HepG2 (cell line): ENCODE measurements around the gene CEBPE. TPM values are rescaled to one million over a fixed set of nuclear protein-coding genes. Genes with fewer than 3 reads are reported as not detected.

Experiments
- ATAC-seq: fragments of 200-7000 bp; cut with Tn5 transposase; 3 replicates; pipeline ENCODE4 v1.9.1; 2020; ENCODE audit warnings: mild to moderate bottlenecking, moderate library complexity
- BruUV-seq: library from RNA; stranded (reverse); fragments of 400-500 nt; replicated peaks from 2 replicates; lab custom pipeline; 2021; lab: Mats Ljungman, UMichigan
- CTCF ChIA-PET: fragments of 300-600 bp; formaldehyde crosslinking; extraction: SDS; loops from one replicate; lab custom pipeline; 2021; ENCODE audit warnings: low total read pairs, inconsistent platforms, low intra/inter-chr PET ratio; lab: Yijun Ruan, JAX
- POLR2A ChIA-PET: fragments of 350-600 bp; sonication (Branson Sonifier 250); formaldehyde crosslinking; loops from one replicate; lab custom pipeline; 2020; ENCODE audit warnings: antibody characterized with exemption, inconsistent platforms; lab: Yijun Ruan, JAX
- DNase-seq: peaks from one replicate; pipeline ENCODE4 v3.0.0-alpha.2; 2015; ENCODE audit warnings: low spot score
- FAIRE-seq: peaks from 3 replicates; lab custom pipeline; 2011; peaks lifted over from hg19 to GRCh38; lab: Jason Lieb, UNC
- H2AFZ ChIP-seq: one replicate; pipeline ENCODE4 v1.6.1; 2011; ENCODE audit warnings: low read length, inconsistent platforms
- H3K27ac ChIP-seq: fragments of 300-600 bp; 3 replicates; pipeline ENCODE4 v1.8.0; 2011; ENCODE audit warnings: mixed run types, mild to moderate bottlenecking, mixed read lengths, low read length, inconsistent platforms; ENCODE audit not compliant: insufficient read depth; ENCODE audit errors: extremely low read length
- H3K27me3 ChIP-seq, 2 experiments: fragments of 200-600 bp in 1 of 2; 2 replicates in 1 of 2; 3 replicates in 1 of 2; pipeline versions ENCODE4 v1.6.0 to v1.8.0; 2011; ENCODE audit warnings: low read length in 2 of 2, mild to moderate bottlenecking in 2 of 2, moderate library complexity in 2 of 2, inconsistent platforms in 1 of 2; ENCODE audit not compliant: insufficient read depth in 2 of 2, control insufficient read depth in 1 of 2
- H3K36me3 ChIP-seq, 2 experiments: fragments of 200-600 bp in 1 of 2; replicated peaks in 1 of 2; 2 replicates in 1 of 2; 3 replicates in 1 of 2; pipeline versions ENCODE4 v1.5.1 to v1.8.0; 2011; ENCODE audit warnings: low read length in 2 of 2, inconsistent platforms in 1 of 2; ENCODE audit not compliant: insufficient read depth in 2 of 2, control insufficient read depth in 1 of 2
- H3K4me1 ChIP-seq: 2 replicates; pipeline ENCODE4 v1.5.1; 2012; ENCODE audit warnings: low read length, inconsistent platforms; ENCODE audit not compliant: insufficient read depth
- H3K4me2 ChIP-seq: 2 replicates; pipeline ENCODE4 v1.6.0; 2011; ENCODE audit warnings: low read depth, low read length, inconsistent platforms
- H3K4me3 ChIP-seq, 3 experiments: fragments of 200-600 bp in 1 of 3; sonication (generic), shearing (Covaris generic) in 1 of 3; replicated peaks in 1 of 3; 2 replicates each; pipeline ENCODE4 v1.5.1; 2011 to 2016; ENCODE audit warnings: low read length in 3 of 3, inconsistent platforms in 2 of 3, low read depth in 2 of 3, mild to moderate bottlenecking in 2 of 3, control low read depth in 1 of 3, mixed read lengths in 1 of 3; ENCODE audit not compliant: insufficient read depth in 1 of 3
- H3K79me2 ChIP-seq: one replicate; pipeline ENCODE4 v1.6.1; 2011; ENCODE audit warnings: low read length, inconsistent platforms; ENCODE audit not compliant: insufficient read depth
- H3K9ac ChIP-seq: 2 replicates; pipeline ENCODE4 v1.6.0; 2011; ENCODE audit warnings: mild to moderate bottlenecking, low read depth, low read length, inconsistent platforms; ENCODE audit not compliant: insufficient read depth
- H3K9me3 ChIP-seq: 2 replicates; pipeline ENCODE4 v1.5.1; 2012; ENCODE audit warnings: mild to moderate bottlenecking, low read length
- H4K20me1 ChIP-seq: 2 replicates; pipeline ENCODE4 v1.6.0; 2011; ENCODE audit warnings: inconsistent platforms, mild to moderate bottlenecking, low read length, moderate library complexity; ENCODE audit not compliant: insufficient read depth
- AGO2 ChIP-seq: fragments of 200-400 bp; formaldehyde crosslinking; optimal IDR thresholded peaks from 2 replicates; pipeline ENCODE3; 2017; ENCODE audit warnings: mild to moderate bottlenecking, low read depth, low read length, moderate library complexity
- BCL3 ChIP-seq: sonication (generic); formaldehyde crosslinking; IDR thresholded peaks from 2 replicates; pipeline ENCODE4 v1.5.1; 2020; ENCODE audit warnings: mild to moderate bottlenecking, missing genetic modification reagents, moderate library complexity
- CCDC6 ChIP-seq: sonication (generic); formaldehyde crosslinking; IDR thresholded peaks from 2 replicates; pipeline ENCODE4 v1.8.1; 2022; ENCODE audit warnings: mild to moderate bottlenecking, missing genetic modification reagents, moderate library complexity
- EZH2 ChIP-seq: conservative IDR thresholded peaks from 2 replicates; pipeline ENCODE4 v1.6.1; 2012; ENCODE audit warnings: mild to moderate bottlenecking, low read depth, low read length, moderate library complexity
- FOXK1 ChIP-seq: sonication (generic); formaldehyde crosslinking; IDR thresholded peaks from 2 replicates; pipeline ENCODE4 v1.4.0; 2020; ENCODE audit warnings: low read depth, missing genetic modification reagents, borderline replicate concordance
- KDM2A ChIP-seq: sonication (generic); formaldehyde crosslinking; IDR thresholded peaks from 2 replicates; pipeline ENCODE4 v1.4.0; 2020; ENCODE audit warnings: low read depth, missing genetic modification reagents, borderline replicate concordance
- NFKBIZ ChIP-seq: IDR thresholded peaks from 2 replicates; pipeline ENCODE4 v1.6.1; 2018; ENCODE audit warnings: missing genetic modification reagents, missing compliant biosample characterization
- PHF8 ChIP-seq: sonication (generic); formaldehyde crosslinking; IDR thresholded peaks from 2 replicates; pipeline ENCODE4 v1.5.0; 2020; ENCODE audit warnings: missing genetic modification reagents
- SSRP1 ChIP-seq: IDR thresholded peaks from 2 replicates; pipeline ENCODE4 v1.6.1; 2016; ENCODE audit warnings: control low read depth
- THAP11 ChIP-seq: IDR thresholded peaks from 2 replicates; pipeline ENCODE4 v1.6.1; 2016; ENCODE audit warnings: missing biosample characterization, missing genetic modification reagents
- YEATS4 ChIP-seq: sonication (generic); formaldehyde crosslinking; IDR thresholded peaks from 2 replicates; pipeline ENCODE4 v1.4.0; 2020; ENCODE audit warnings: missing genetic modification reagents, borderline replicate concordance
- ZGPAT ChIP-seq: IDR thresholded peaks from 2 replicates; pipeline ENCODE4 v1.6.1; 2016; ENCODE audit warnings: mild to moderate bottlenecking
- ZNF136 ChIP-seq: sonication (generic); formaldehyde crosslinking; IDR thresholded peaks from 2 replicates; pipeline ENCODE4 v1.8.1; 2022; ENCODE audit warnings: low read depth, mild to moderate bottlenecking, moderate library complexity, missing genetic modification reagents
- ZNF274 ChIP-seq: sonication (generic); formaldehyde crosslinking; IDR thresholded peaks from 2 replicates; pipeline ENCODE4 v1.5.1; 2020; ENCODE audit warnings: mild to moderate bottlenecking, missing genetic modification reagents
- ZNF382 ChIP-seq: sonication (generic); formaldehyde crosslinking; IDR thresholded peaks from 2 replicates; pipeline ENCODE4 v1.5.0; 2020; ENCODE audit warnings: missing genetic modification reagents, mild to moderate bottlenecking, borderline replicate concordance
- ZNF44 ChIP-seq: sonication (generic); formaldehyde crosslinking; IDR thresholded peaks from 2 replicates; pipeline ENCODE4 v1.5.1; 2020; ENCODE audit warnings: mild to moderate bottlenecking, missing genetic modification reagents
- ZNF570 ChIP-seq: sonication (generic); formaldehyde crosslinking; IDR thresholded peaks from 2 replicates; pipeline ENCODE4 v1.4.0; 2020; ENCODE audit warnings: mild to moderate bottlenecking, missing genetic modification reagents, borderline replicate concordance
- ZNF687 ChIP-seq: sonication (generic); formaldehyde crosslinking; IDR thresholded peaks from 2 replicates; pipeline ENCODE4 v1.5.1; 2020; ENCODE audit warnings: mild to moderate bottlenecking, missing genetic modification reagents, moderate library complexity
- ZNF766 ChIP-seq: sonication (generic); formaldehyde crosslinking; IDR thresholded peaks from 2 replicates; pipeline ENCODE4 v1.5.0; 2020; ENCODE audit warnings: missing genetic modification reagents, borderline replicate concordance
- WGBS: methylation state at CpG from one replicate; pipeline ENCODE4 v1.1.6; 2017; ENCODE audit warnings: low lambda C conversion rate; 5-methylcytosine and 5-hydroxymethylcytosine counted together
- in situ Hi-C: cut with HindIII; loops from 2 replicates; pipeline ENCODE4 v1.10.0; 2017; ENCODE audit warnings: low pct_unique_long_range_greater_than_20kb; ENCODE audit not compliant: extremely low pct_ligation_motif_present
- intact Hi-C: fragments of 100-400 bp; cut with micrococcal nuclease; formaldehyde crosslinking; loops from one replicate; pipeline ENCODE4 v1.10.0; 2022; ENCODE audit not compliant: unreplicated experiment
- polyA plus RNA-seq, 8 experiments: library from polyadenylated mRNA; depleted of rRNA in 3 of 8; stranded (reverse) in 7 of 8; unstranded in 1 of 8; fragments of >200 nt; fragmentation: Illumina TruSeq in 4 of 8; extraction: Trizol in 4 of 8; gene quantifications; 2 replicates each; pipeline versions ENCODE4 v1.2.1 to v1.2.3, GENCODE V29; 2011 to 2016; ENCODE audit warnings: low read depth in 4 of 8, missing spikeins in 1 of 8, mixed read lengths in 1 of 8; ENCODE audit not compliant: insufficient read depth in 1 of 8
- total RNA-seq, 5 experiments: library from RNA; depleted of rRNA; stranded (reverse); fragments of >200 nt; fragmentation: Illumina TruSeq; extraction: Trizol; gene quantifications; 2 replicates each; pipeline ENCODE4 v1.2.3, GENCODE V29; 2016; ENCODE audit warnings: low read depth in 1 of 5

Gene CEBPE
- total and polyA plus RNA-seq, 2 of the 13 experiments (the other 11 are each of a cell fraction or from before 2014, with no cell fraction given), result 0.09 to 0.11 TPM

- intact Hi-C loops (no loop called here), in situ Hi-C loops (loop anchor here (5.0 kb wide), 1 partner anchor 38 kb away; no protein-coding TSS in a partner anchor)
- H3K4me3 ChIP-seq, result 0 out of 6 replicates have a peak overlapping the region, but pooled peaks of 1 of the 3 experiments have one; percentile 44
- 29% methylated on average over 4 of the region's 4 CpGs for WGBS
- peaks cover 8 to 54% of the 10 kb centered on the region in 2 experiments for H3K27me3 ChIP-seq
- FAIRE-seq, result no peak
- H3K4me2 ChIP-seq, result peak overlapping the region; percentile 70
- POLR2A ChIA-PET, result interaction anchor here (4.5 kb wide), 1 partner anchor 10 kb away, joined by 52 read pairs; the partner anchor contains the start of genes ACIN1 and C14orf119
- no peak overlapping the region for H3K9ac ChIP-seq
- peaks cover 40% of the 10 kb centered on the region for H3K4me1 ChIP-seq
- CTCF ChIA-PET, result no interaction called here
- H3K36me3 ChIP-seq, result no peaks in the 10 kb centered on the region
- no peaks in the 10 kb centered on the region for H4K20me1 ChIP-seq
- no peak for ATAC-seq
- H2AFZ ChIP-seq, result no peak overlapping the region
- no peaks in the 10 kb centered on the region for H3K9me3 ChIP-seq
- no peak for DNase-seq
- H3K27ac ChIP-seq, result no peak overlapping the region
- H3K79me2 ChIP-seq, result no peaks in the 10 kb centered on the region
- BruUV-seq, result no TSS peak
- TF ChIP-seq ZNF570 (CRISPR knock-in tag), result no peak
- no peak for TF ChIP-seq CCDC6 (CRISPR knock-in tag)
- TF ChIP-seq ZNF766 (CRISPR knock-in tag), result no peak
- no peak for TF ChIP-seq ZNF382 (CRISPR knock-in tag)
- TF ChIP-seq ZNF274, result no peak
- no peak for TF ChIP-seq ZNF136 (CRISPR knock-in tag)
- no peak for TF ChIP-seq SSRP1 (CRISPR knock-in tag)
- 0 out of 2 replicates have a peak, but pooled peaks have one; percentile 4 for TF ChIP-seq EZH2
- no peak for TF ChIP-seq BCL3 (CRISPR knock-in tag)
- TF ChIP-seq NFKBIZ (CRISPR knock-in tag), result 0 out of 2 replicates have a peak, but pooled peaks have one; percentile 6
- TF ChIP-seq ZNF44 (CRISPR knock-in tag), result peak; percentile 76; the same call in 1 of the 2 replicates
- TF ChIP-seq ZGPAT (CRISPR knock-in tag), result no peak
- TF ChIP-seq YEATS4, result no peak
- TF ChIP-seq KDM2A (CRISPR knock-in tag), result no peak
- TF ChIP-seq ZNF687 (CRISPR knock-in tag), result no peak
- TF ChIP-seq AGO2, result no peak
- TF ChIP-seq THAP11, result no peak
- no peak for TF ChIP-seq FOXK1 (CRISPR knock-in tag)
- TF ChIP-seq PHF8 (CRISPR knock-in tag), result no peak
Observed at GRCh38 chr14:23105348-23105824, 13.7 kb downstream of the CEBPE start.
